LNCaP clone FGC (cell line): ENCODE measurements around the gene KCNIP4.

Experiments
- DNase-seq: peaks from one replicate; pipeline ENCODE4 v3.0.0-alpha.2; 2011; ENCODE audit warnings: low read depth
- H3K4me3 ChIP-seq: 2 replicates; pipeline ENCODE4 v1.5.1; 2011; ENCODE audit warnings: mild to moderate bottlenecking, low read depth, low read length, control low read depth
- CTCF ChIP-seq: IDR thresholded peaks from 2 replicates; pipeline ENCODE4 v1.5.1; 2012; ENCODE audit warnings: mild to moderate bottlenecking; ENCODE audit not compliant: control insufficient read depth, insufficient read depth; ENCODE audit errors: extremely low read depth

Gene KCNIP4

GRCh38 chr4:21386166-21386780 is 562.3 kb downstream of the KCNIP4 start:
- TF ChIP-seq CTCF, result no peak
- no peak overlapping the region for H3K4me3 ChIP-seq
- no peak for DNase-seq

GRCh38 chr4:21385706-21386105 is 562.9 kb downstream of the KCNIP4 start:
- DNase-seq, result no peak
- no peak overlapping the region for H3K4me3 ChIP-seq
- no peak for TF ChIP-seq CTCF

GRCh38 chr4:21384609-21385008 is 564.0 kb downstream of the KCNIP4 start:
- no peak for DNase-seq
- no peak overlapping the region for H3K4me3 ChIP-seq
- TF ChIP-seq CTCF, result no peak

GRCh38 chr4:21380861-21381260 is 567.7 kb downstream of the KCNIP4 start:
- no peak for DNase-seq
- no peak overlapping the region for H3K4me3 ChIP-seq
- TF ChIP-seq CTCF, result no peak

GRCh38 chr4:21377046-21377445 is 571.5 kb downstream of the KCNIP4 start:
- TF ChIP-seq CTCF, result no peak
- H3K4me3 ChIP-seq, result no peak overlapping the region
- DNase-seq, result no peak

- no peak for TF ChIP-seq CTCF
- H3K4me3 ChIP-seq, result no peak overlapping the region
- no peak for DNase-seq
These were observed 572.4 kb downstream of the KCNIP4 start for GRCh38 chr4:21376176-21376575.
